ENCODE measurements around the gene PYCARD. TPM values are rescaled to one million over a fixed set of nuclear protein-coding genes. Genes with fewer than 3 reads are reported as not detected.

Gene PYCARD
- total RNA-seq, 1 donor = 29.3 TPM

DNA sequence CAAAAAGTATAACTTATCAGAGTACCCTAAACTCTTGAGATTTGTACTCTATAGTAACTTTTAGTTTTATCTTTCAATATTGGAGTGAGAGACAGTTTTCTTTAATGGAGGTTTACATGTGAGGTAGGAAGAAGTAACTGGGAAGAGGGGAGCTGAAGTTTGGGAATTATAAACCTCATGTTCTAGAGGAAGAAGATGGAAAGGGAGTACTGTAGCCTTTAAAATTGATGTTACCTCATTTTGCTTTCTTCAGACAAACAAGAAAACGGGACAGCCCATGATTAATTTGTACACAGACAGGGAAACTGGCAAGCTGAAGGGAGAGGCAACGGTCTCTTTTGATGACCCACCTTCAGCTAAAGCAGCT, 13.2 kb downstream of the PYCARD start:
- TF ChIP-seq, protein P1, sequence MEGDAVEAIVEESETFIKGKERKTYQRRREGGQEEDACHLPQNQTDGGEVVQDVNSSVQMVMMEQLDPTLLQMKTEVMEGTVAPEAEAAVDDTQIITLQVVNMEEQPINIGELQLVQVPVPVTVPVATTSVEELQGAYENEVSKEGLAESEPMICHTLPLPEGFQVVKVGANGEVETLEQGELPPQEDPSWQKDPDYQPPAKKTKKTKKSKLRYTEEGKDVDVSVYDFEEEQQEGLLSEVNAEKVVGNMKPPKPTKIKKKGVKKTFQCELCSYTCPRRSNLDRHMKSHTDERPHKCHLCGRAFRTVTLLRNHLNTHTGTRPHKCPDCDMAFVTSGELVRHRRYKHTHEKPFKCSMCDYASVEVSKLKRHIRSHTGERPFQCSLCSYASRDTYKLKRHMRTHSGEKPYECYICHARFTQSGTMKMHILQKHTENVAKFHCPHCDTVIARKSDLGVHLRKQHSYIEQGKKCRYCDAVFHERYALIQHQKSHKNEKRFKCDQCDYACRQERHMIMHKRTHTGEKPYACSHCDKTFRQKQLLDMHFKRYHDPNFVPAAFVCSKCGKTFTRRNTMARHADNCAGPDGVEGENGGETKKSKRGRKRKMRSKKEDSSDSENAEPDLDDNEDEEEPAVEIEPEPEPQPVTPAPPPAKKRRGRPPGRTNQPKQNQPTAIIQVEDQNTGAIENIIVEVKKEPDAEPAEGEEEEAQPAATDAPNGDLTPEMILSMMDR (IDR thresholded peaks at IDR 0.05; ENCODE audit: insufficient read depth, low read length) = no peak
- no peak for DNase-seq (ENCODE audit: low read depth)
- no peak overlapping the region for H3K4me3 ChIP-seq (ENCODE audit: low read depth, low read length)

DNA sequence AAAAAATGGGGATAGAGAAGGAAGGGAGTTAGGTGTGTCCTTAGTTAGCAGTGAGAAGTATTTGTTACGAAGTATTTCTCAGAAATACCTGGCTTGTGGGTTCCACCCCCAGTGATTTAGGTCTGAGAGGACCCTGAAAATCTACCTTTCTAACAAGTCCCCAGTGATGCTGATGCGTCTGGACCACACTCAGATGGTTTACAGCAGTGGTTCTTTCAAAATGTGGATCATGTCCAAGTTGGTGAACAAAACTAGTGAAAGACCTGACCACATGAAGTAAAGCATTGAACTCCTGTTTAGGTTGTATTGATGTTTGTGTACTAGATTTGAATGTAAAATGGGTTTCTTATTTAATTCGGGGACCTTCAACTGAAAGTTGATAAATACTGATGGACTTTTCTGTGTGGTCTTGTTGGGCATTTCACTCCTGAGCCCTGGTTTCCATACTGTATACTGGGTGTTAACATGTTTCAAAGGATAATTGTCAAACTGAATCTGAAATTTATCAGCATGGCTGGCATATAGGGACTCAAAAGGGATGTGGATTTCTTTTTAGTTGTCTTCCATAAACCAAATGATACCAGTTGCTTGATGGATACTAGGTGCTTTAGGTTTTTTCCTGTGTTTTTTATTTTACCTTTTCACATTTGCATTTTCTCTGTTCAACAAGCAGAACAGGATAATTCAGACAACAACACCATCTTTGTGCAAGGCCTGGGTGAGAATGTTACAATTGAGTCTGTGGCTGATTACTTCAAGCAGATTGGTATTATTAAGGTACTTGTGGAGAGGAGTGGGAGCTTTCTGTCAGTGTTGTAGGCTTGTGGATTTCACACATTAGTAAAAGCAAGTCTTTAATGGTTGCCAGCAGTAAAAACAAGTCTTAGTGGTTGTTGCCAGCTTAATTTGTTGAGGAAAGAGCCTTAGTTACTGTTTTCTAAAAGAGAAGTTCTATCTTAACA, 13.8 kb downstream of the PYCARD start:
- DNase-seq (ENCODE audit: low read depth) = no peak
- TF ChIP-seq, protein P1 (IDR thresholded peaks at IDR 0.05; ENCODE audit: insufficient read depth, low read length) = no peak
- no peak overlapping the region for H3K4me3 ChIP-seq (ENCODE audit: low read depth, low read length)

DNA sequence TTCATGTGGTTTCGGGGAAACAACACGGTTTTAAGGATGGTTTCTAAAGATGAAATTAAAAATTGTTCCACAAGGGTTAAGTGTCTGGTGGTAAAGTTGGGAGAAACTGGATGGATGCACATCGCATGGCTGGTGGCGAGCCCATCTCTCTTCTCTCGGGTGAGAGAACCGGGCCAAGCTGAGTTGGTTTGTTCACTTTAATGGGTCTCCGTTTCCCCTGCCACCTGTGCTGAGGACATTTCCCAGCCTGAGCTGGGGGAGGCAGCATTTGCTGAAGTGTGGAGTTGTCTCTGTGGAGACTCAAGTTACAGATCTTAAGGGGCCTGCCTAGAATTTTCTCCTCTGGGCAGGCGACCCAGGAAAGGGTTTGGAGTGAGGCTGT, 14.8 kb downstream of the PYCARD start:
- TF ChIP-seq, protein P1 (IDR thresholded peaks at IDR 0.05; ENCODE audit: insufficient read depth, low read length) = no peak
- no peak overlapping the region for H3K4me3 ChIP-seq (ENCODE audit: low read depth, low read length)
- DNase-seq (ENCODE audit: low read depth) = no peak

GRCh38 chr16:31186930-31187807, 15.4 kb downstream of the PYCARD start:
- H3K4me3 ChIP-seq (ENCODE audit: low read depth, low read length) = no peak overlapping the region
- DNase-seq (ENCODE audit: low read depth) = no peak
- TF ChIP-seq, protein P1 (IDR thresholded peaks at IDR 0.05; ENCODE audit: insufficient read depth, low read length) = no peak

DNA sequence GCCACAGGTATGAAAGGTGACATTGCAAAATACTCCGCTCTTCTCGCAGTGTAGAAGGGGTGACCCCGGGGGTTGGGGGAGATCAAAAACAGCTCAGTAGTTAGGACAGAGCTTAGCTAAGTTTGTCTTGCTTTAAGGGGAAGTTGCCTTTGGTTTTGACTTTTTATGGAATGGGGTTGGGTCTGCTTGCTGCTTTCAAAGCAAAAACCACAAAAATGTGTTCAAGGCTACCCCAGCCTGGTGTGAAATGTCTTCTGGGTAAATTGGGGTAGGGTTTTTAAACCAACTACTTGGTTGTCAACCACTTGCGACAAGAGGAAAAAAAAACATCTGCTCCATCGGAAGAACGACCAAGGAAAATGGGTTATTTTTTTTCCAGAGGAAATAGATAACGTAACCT, 16.4 kb downstream of the PYCARD start:
- TF ChIP-seq, protein P1 (IDR thresholded peaks at IDR 0.05; ENCODE audit: insufficient read depth, low read length) = no peak
- H3K4me3 ChIP-seq (ENCODE audit: low read depth, low read length) = no peak overlapping the region
- no peak for DNase-seq (ENCODE audit: low read depth)

DNA sequence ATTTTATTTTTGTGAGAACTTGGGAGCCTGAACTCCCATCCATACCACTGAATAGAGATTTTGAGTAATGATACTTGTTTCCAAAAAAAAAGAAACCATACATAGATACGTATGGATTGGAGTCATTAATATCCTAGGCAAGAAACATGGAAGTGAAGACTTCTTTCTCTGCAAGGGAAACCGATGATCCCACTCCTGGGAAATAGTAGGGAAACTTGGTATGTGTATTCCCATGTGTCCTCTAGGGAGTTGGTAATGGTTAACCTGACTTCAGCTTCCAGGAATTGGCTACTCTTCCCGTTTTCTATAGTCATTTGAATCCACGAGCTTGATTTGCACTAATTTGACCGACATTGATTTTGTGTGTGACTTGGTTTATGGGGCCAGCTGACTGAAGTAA, 17.2 kb downstream of the PYCARD start:
- TF ChIP-seq, protein P1 (IDR thresholded peaks at IDR 0.05; ENCODE audit: insufficient read depth, low read length) = no peak
- DNase-seq (ENCODE audit: low read depth) = no peak

More for the DNA sequence above, 17.2 kb downstream of the PYCARD start:
- no peak overlapping the region for H3K4me3 ChIP-seq (ENCODE audit: low read depth, low read length)
